ENCODE results near the gene HIPK2. TPM values are rescaled to one million over a fixed set of nuclear protein-coding genes. Genes with fewer than 3 reads are reported as not detected.

Gene HIPK2
- polyA plus RNA-seq, 3 donors, result 1.6 to 12.1 (median 3.0) TPM

DNA sequence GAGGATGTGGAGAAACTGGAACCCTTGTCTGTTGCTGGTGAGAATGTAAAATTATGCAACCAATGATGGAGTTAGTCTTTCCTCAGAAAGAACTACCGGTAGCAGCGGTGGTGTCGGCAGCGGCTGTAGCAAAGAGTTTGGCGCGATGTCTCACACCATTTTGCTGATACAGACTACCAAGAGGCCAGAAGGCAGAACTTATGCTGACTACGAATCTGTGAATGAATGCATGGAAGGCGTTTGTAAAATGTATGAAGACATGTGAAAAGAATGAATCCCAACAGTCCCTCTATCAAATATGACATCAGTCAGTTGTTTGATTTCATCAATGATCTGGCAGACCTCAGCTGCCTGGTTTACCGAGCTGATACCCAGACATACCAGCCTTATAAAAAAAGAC is 243.7 kb downstream of the HIPK2 start:
- peaks cover 2 to 10% (median 5%) of the 10 kb centered on the region in 3 donors for H3K27me3 Mint-ChIP-seq (ENCODE audit: low read depth in 3 of 3)
- H3K4me2 ChIP-seq (replicated peaks; ENCODE audit: extremely low read depth, low read length, poor library complexity, severe bottlenecking), result no peak overlapping the region
- no peak overlapping the region for H2AFZ ChIP-seq (ENCODE audit: insufficient read depth, low read depth, low read length, poor library complexity, severe bottlenecking)
- TF ChIP-seq, protein P1, sequence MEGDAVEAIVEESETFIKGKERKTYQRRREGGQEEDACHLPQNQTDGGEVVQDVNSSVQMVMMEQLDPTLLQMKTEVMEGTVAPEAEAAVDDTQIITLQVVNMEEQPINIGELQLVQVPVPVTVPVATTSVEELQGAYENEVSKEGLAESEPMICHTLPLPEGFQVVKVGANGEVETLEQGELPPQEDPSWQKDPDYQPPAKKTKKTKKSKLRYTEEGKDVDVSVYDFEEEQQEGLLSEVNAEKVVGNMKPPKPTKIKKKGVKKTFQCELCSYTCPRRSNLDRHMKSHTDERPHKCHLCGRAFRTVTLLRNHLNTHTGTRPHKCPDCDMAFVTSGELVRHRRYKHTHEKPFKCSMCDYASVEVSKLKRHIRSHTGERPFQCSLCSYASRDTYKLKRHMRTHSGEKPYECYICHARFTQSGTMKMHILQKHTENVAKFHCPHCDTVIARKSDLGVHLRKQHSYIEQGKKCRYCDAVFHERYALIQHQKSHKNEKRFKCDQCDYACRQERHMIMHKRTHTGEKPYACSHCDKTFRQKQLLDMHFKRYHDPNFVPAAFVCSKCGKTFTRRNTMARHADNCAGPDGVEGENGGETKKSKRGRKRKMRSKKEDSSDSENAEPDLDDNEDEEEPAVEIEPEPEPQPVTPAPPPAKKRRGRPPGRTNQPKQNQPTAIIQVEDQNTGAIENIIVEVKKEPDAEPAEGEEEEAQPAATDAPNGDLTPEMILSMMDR (IDR thresholded peaks at IDR 0.05), result no peak
- H3K36me3 Mint-ChIP-seq, result no peaks in the 10 kb centered on the region
- H3K27ac ChIP-seq (ENCODE audit: low read depth in 1 of 2, low read length in 2 of 2), result no peak overlapping the region
- peaks cover 0 to 5% (median 1%) of the 10 kb centered on the region in 7 donors for H3K9me3 Mint-ChIP-seq
- peaks cover 9% of the 10 kb centered on the region for H3K4me1 Mint-ChIP-seq
- WGBS (ENCODE audit: insufficient coverage), result 90% methylated on average over 7 of the region's 9 CpGs
- no peaks in the 10 kb centered on the region for H3K4me1 ChIP-seq (ENCODE audit: control insufficient read depth in 1 of 2, insufficient read depth in 2 of 2, low read length in 2 of 2)
- no peak for DNase-seq
- H3K4me3 ChIP-seq (replicated peaks in 1 of 3; ENCODE audit: low read depth in 2 of 3, low read length in 3 of 3), result no peak overlapping the region
- H3K27ac Mint-ChIP-seq, result no peak overlapping the region
- H3K9ac ChIP-seq (ENCODE audit: insufficient read depth, low read length, poor library complexity, severe bottlenecking), result no peak overlapping the region
- no peaks in the 10 kb centered on the region for H3K36me3 ChIP-seq (replicated peaks in 1 of 2; ENCODE audit: control insufficient read depth in 1 of 2, insufficient read depth in 2 of 2, low read length in 2 of 2)
- H3K79me2 ChIP-seq (ENCODE audit: insufficient read depth, low read length), result no peaks in the 10 kb centered on the region
- H3K9me3 ChIP-seq (replicated peaks in 1 of 2; ENCODE audit: control insufficient read depth in 1 of 2, insufficient read depth in 1 of 2, low read length in 2 of 2), result no peaks in the 10 kb centered on the region
- H3K27me3 ChIP-seq (ENCODE audit: control insufficient read depth in 2 of 2, insufficient read depth in 2 of 2, low read length in 2 of 2), result no peaks in the 10 kb centered on the region
- no peak overlapping the region for H3K4me3 Mint-ChIP-seq
- no peaks in the 10 kb centered on the region for H4K20me1 ChIP-seq (ENCODE audit: insufficient read depth, low read length)
- intact Hi-C loops (cut with micrococcal nuclease), result no loop called here

DNA sequence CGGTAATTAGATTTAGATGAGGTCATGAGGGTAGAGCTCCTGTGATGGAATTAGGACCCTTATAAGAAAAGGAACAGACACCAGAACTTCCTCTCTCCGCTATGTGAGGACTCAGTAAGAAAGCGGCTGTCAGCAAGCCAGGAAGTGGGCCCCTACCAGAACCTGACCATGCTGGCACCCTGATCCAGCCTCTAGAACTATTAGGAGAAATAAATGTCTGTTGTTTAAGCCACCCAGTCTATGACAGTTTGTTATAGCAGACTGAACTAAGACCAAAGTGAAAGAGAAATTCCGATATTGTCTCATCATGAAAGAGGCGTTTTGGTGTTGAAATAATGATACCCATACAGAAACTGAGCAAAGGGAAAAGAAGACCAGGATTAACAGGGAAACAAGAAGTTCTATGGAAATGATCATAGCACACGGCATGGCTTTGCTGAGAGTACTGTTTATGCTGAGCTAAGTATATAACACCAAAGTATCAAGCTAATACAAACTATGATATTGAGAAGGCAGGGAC is 245.1 kb downstream of the HIPK2 start:
- DNase-seq, result no peak
- TF ChIP-seq, protein P1 (IDR thresholded peaks at IDR 0.05), result no peak
- Mint-ChIP-seq H3K4me1 (peaks cover 11% of the 10 kb centered on the region), H3K9me3 (peaks cover 0 to 8% (median 2%) of the 10 kb centered on the region in 7 donors), H3K36me3 (no peaks in the 10 kb centered on the region), H3K27ac (no peak overlapping the region), H3K4me3 (no peak overlapping the region), H3K27me3 (ENCODE audit: low read depth in 3 of 3) (peaks cover 4 to 10% (median 7%) of the 10 kb centered on the region in 3 donors)
- no peak overlapping the region for H3K27ac ChIP-seq (ENCODE audit: low read depth in 1 of 2, low read length in 2 of 2)
- no peaks in the 10 kb centered on the region for H3K36me3 ChIP-seq (replicated peaks in 1 of 2; ENCODE audit: control insufficient read depth in 1 of 2, insufficient read depth in 2 of 2, low read length in 2 of 2)
- H4K20me1 ChIP-seq (ENCODE audit: insufficient read depth, low read length), result no peaks in the 10 kb centered on the region
- H3K4me3 ChIP-seq (replicated peaks in 1 of 3; ENCODE audit: low read depth in 2 of 3, low read length in 3 of 3), result no peak overlapping the region
- no peak overlapping the region for H2AFZ ChIP-seq (ENCODE audit: insufficient read depth, low read depth, low read length, poor library complexity, severe bottlenecking)
- intact Hi-C loops (cut with micrococcal nuclease), result no loop called here
- no CpG with 5 or more reads among the region's 6 CpGs for WGBS (ENCODE audit: insufficient coverage)
- H3K4me1 ChIP-seq (ENCODE audit: control insufficient read depth in 1 of 2, insufficient read depth in 2 of 2, low read length in 2 of 2), result no peaks in the 10 kb centered on the region
- no peak overlapping the region for H3K4me2 ChIP-seq (replicated peaks; ENCODE audit: extremely low read depth, low read length, poor library complexity, severe bottlenecking)
- no peaks in the 10 kb centered on the region for H3K9me3 ChIP-seq (replicated peaks in 1 of 2; ENCODE audit: control insufficient read depth in 1 of 2, insufficient read depth in 1 of 2, low read length in 2 of 2)
- H3K9ac ChIP-seq (ENCODE audit: insufficient read depth, low read length, poor library complexity, severe bottlenecking), result no peak overlapping the region
- H3K79me2 ChIP-seq (ENCODE audit: insufficient read depth, low read length), result no peaks in the 10 kb centered on the region
- no peaks in the 10 kb centered on the region for H3K27me3 ChIP-seq (ENCODE audit: control insufficient read depth in 2 of 2, insufficient read depth in 2 of 2, low read length in 2 of 2)

Measured in CD14-positive monocyte (primary cell).